ENCODE data around the gene OR6S1.

DNA sequence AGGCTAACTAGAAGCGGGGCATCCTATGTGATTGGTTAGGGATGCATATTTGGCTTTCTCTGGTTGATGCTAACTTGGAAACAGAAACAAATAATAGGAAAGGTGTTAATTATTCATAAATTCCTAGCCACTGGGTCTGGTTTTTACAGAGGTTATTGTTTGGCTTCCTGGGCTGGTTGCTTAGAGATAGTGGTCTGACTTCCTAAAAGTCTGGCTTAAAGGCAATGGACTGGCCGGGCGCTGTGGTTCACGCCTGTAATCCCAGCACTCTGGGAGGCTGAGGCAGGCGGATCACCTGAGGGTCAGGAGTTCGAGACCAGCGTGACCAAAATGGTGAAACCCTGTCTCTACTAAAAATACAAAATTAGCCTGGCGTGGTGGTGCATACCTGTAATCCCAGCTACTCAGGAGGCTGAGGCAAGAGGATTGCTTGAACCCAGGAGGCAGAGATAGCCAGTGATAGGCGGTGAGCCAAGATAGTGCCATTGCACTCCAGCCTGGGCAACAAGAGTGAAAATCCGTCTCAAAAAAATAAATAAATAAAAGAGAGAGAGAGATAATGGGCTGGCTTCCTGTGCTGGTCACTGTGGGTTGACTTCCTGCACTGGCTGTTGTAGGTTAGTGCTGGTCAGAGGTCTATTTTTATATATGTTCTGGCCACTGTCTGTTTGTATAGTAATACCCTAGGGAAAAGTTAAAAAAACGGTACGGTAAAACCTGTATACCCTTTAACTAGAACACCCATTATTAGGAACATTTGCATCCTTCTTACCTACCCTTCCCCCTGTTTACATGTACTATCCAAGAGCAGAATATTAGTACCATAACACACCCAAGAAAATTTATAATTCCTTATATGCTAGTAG is 24.1 kb downstream of the OR6S1 start:
- TF ChIP-seq, protein P1, sequence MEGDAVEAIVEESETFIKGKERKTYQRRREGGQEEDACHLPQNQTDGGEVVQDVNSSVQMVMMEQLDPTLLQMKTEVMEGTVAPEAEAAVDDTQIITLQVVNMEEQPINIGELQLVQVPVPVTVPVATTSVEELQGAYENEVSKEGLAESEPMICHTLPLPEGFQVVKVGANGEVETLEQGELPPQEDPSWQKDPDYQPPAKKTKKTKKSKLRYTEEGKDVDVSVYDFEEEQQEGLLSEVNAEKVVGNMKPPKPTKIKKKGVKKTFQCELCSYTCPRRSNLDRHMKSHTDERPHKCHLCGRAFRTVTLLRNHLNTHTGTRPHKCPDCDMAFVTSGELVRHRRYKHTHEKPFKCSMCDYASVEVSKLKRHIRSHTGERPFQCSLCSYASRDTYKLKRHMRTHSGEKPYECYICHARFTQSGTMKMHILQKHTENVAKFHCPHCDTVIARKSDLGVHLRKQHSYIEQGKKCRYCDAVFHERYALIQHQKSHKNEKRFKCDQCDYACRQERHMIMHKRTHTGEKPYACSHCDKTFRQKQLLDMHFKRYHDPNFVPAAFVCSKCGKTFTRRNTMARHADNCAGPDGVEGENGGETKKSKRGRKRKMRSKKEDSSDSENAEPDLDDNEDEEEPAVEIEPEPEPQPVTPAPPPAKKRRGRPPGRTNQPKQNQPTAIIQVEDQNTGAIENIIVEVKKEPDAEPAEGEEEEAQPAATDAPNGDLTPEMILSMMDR (IDR thresholded peaks at IDR 0.05) = no peak
- no peak for TF ChIP-seq ZFX (IDR thresholded peaks at IDR 0.05; ENCODE audit: borderline replicate concordance)

Measured in 22Rv1 (cell line).